ENCODE measurements around the gene TGFBR3. TPM values are rescaled to one million over a fixed set of nuclear protein-coding genes. Genes with fewer than 3 reads are reported as not detected.

The TGFBR3 gene
- total RNA-seq, 1 experiment from 2014 or later: 2.4 TPM

- no CpG with 5 or more reads among the region's 1 CpG for WGBS (ENCODE audit: extremely low coverage, insufficient read length, low lambda C conversion rate)
- Histone ChIP-seq H4K8ac (replicated peaks; ENCODE audit: insufficient read length, low read depth, low read length) (no peak overlapping the region), H3K14ac (ENCODE audit: insufficient read depth, low read length) (no peak overlapping the region), H2BK120ac (ENCODE audit: low read depth, low read length, poor library complexity, severe bottlenecking) (no peak overlapping the region), H3T11ph (ENCODE audit: low read length) (no peak overlapping the region), H3K23ac (ENCODE audit: insufficient read length, low read depth, low read length) (no peak overlapping the region), H2AK5ac (ENCODE audit: insufficient read length, low read length) (no peak overlapping the region), H3K27me3 (ENCODE audit: insufficient read depth, low read length) (no peaks in the 10 kb centered on the region), H3K56ac (ENCODE audit: insufficient read length, low read depth, low read length) (no peak overlapping the region), H3K27ac (ENCODE audit: insufficient read length, low read depth, low read length) (no peak overlapping the region), H3K4me2 (ENCODE audit: insufficient read depth, insufficient read length, low read length) (no peak overlapping the region), H3K4me1 (ENCODE audit: insufficient read depth, low read length) (peaks cover 5% of the 10 kb centered on the region; the same call in 1 of the 2 replicates), H4K91ac (ENCODE audit: insufficient read length, low read depth, low read length) (no peak overlapping the region), H4K20me1 (ENCODE audit: control insufficient read depth, insufficient read depth, insufficient read length) (no peaks in the 10 kb centered on the region), H3K18ac (ENCODE audit: insufficient read length, low read depth, low read length) (no peak overlapping the region), H2BK20ac (ENCODE audit: low read depth, low read length, poor library complexity, severe bottlenecking) (no peak overlapping the region), H2BK15ac (ENCODE audit: low read depth, low read length) (no peak overlapping the region), H3K9ac (ENCODE audit: extremely low read depth, insufficient read length, low read length) (no peak overlapping the region), H3K23me2 (ENCODE audit: insufficient read length, low read depth, low read length, poor library complexity, severe bottlenecking) (no peaks in the 10 kb centered on the region), H3K79me2 (ENCODE audit: insufficient read depth, low read length) (no peaks in the 10 kb centered on the region), H2AFZ (ENCODE audit: low read length) (no peak overlapping the region), H4K5ac (ENCODE audit: insufficient read length, low read depth, low read length) (no peak overlapping the region), H3K9me3 (ENCODE audit: control insufficient read depth, low read depth, low read length) (no peaks in the 10 kb centered on the region), H3K79me1 (ENCODE audit: insufficient read depth, low read depth, low read length, poor library complexity, severe bottlenecking) (no peaks in the 10 kb centered on the region), H2BK12ac (ENCODE audit: insufficient read length, low read depth, low read length) (no peak overlapping the region), H2BK5ac (ENCODE audit: insufficient read length, low read length) (no peak overlapping the region), H3K4ac (ENCODE audit: low read depth, low read length) (no peak overlapping the region)
- Mint-ChIP-seq H3K36me3 (ENCODE audit: insufficient read depth in 1 of 3, low read depth in 3 of 3) (peaks cover 1 to 9% (median 6%) of the 10 kb centered on the region in 3 experiments; a peak in 4 of 7 replicates), H3K9me3 (peaks cover 0 to 4% of the 10 kb centered on the region in 2 experiments; a peak in 2 of 5 replicates), H3K4me3 (peak overlapping the region in 1 of 2 experiments; percentile 15; a peak in 1 of 5 replicates), H3K4me1 (peaks cover 35 to 41% of the 10 kb centered on the region in 2 experiments), H3K27me3 (ENCODE audit: low read depth) (no peaks in the 10 kb centered on the region; the same call in 1 of the 2 replicates), H3K27ac (peak overlapping the region in 2 of 3 experiments; percentile 49 to 59; a peak in 3 of 7 replicates)
- no peak for DNase-seq
- TF ChIP-seq, protein P1, sequence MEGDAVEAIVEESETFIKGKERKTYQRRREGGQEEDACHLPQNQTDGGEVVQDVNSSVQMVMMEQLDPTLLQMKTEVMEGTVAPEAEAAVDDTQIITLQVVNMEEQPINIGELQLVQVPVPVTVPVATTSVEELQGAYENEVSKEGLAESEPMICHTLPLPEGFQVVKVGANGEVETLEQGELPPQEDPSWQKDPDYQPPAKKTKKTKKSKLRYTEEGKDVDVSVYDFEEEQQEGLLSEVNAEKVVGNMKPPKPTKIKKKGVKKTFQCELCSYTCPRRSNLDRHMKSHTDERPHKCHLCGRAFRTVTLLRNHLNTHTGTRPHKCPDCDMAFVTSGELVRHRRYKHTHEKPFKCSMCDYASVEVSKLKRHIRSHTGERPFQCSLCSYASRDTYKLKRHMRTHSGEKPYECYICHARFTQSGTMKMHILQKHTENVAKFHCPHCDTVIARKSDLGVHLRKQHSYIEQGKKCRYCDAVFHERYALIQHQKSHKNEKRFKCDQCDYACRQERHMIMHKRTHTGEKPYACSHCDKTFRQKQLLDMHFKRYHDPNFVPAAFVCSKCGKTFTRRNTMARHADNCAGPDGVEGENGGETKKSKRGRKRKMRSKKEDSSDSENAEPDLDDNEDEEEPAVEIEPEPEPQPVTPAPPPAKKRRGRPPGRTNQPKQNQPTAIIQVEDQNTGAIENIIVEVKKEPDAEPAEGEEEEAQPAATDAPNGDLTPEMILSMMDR (conservative IDR thresholded peaks at IDR 0.05): peak; percentile 22; the same call in 1 of the 3 replicates
Observed at GRCh38 chr1:91791103-91791502, 94.8 kb downstream of the TGFBR3 start.
